Heart right ventricle (tissue), 12 donors: ENCODE data around the gene ARHGEF10L. TPM values are rescaled to one million over a fixed set of nuclear protein-coding genes. Genes with fewer than 3 reads are reported as not detected.

Source experiments
- polyA plus RNA-seq, 2 donors: library from polyadenylated mRNA; stranded (reverse); fragments of 200-250 nt; gene quantifications; one replicate each; pipeline ENCODE4 v1.2.3, GENCODE V29; 2013
- total RNA-seq, 10 donors: library from RNA; stranded (reverse); fragmentation: NEBNext Ultra II Directional in 3 of 10; extraction: Animal tissue kit (Norgen Biotek cat#: 25700) in 3 of 10; gene quantifications; one replicate each; pipeline versions ENCODE4 v1.2.1 to v1.2.4, GENCODE V29; 2021 to 2023
- donor health status: ischemic (EF 13 %, LVEDD 7.1; RV severe dilation, severe dysfunction).
- donor health status: healthy with polysubstance abuse.
- donor health status: DM: no; HTN: yes; CAD: no.
- donor health status: DM: no; HTN: no; CAD: no.
- donor health status: ischemic (EF 25% LVEDD 6.9; RV normal size, moderate dysfunction).
- donor health status: ischemic (EF 25% LVEDD 5.7; RV mildly dilated, moderate dysfunction).
- donor health status: healthy.
- donor health status: nonischemic (EF 11% LVEDD 7.7; RV severe dilation, severe dysfunction).
- donor health status: DM: yes; HTN: yes; CAD: no.
- donor health status: PGD.
- donor health status: ischemic (EF 29% LVEDD 5.4; RV normal size, mild dysfunction).
- donor health status: nonischemic (EF 23%, LVEDD 6.1; RV moderate dilation, normal function).

The ARHGEF10L gene
- total and polyA plus RNA-seq, 12 donors: 45.4 to 68.4 (median 50.6) TPM

Other genes with a start within 250 kb of the ARHGEF10L start
- gene PADI4, start 231.5 kb upstream of the ARHGEF10L start, total RNA-seq: 1 to 10 TPM in 2 of 10 donors, under 1 TPM in 7, not detected in 1; 0.15 to 3.0 (median 0.61) TPM
- gene PADI4, start 231.5 kb upstream of the ARHGEF10L start, polyA plus RNA-seq: under 1 TPM in 1 of 2 donors, not detected in 1; 0.06 TPM
- gene PADI6, start 167.5 kb upstream of the ARHGEF10L start, total RNA-seq: not detected
- gene PADI6, start 167.5 kb upstream of the ARHGEF10L start, polyA plus RNA-seq: not detected
- gene RCC2, start 100.0 kb upstream of the ARHGEF10L start, total RNA-seq: 10 to 100 TPM in 7 of 10 donors, 1 to 10 TPM in 3; 9.0 to 25.3 (median 11.4) TPM
- 10 to 100 TPM in 1 of 2 donors, 1 to 10 TPM in 1; 9.4 to 12.5 TPM for gene RCC2, start 100.0 kb upstream of the ARHGEF10L start, polyA plus RNA-seq
- gene ACTL8, start 215.6 kb downstream of the ARHGEF10L start, total RNA-seq: not detected
- not detected for gene ACTL8, start 215.6 kb downstream of the ARHGEF10L start, polyA plus RNA-seq